ENCODE results near the gene RIMBP2. TPM values are rescaled to one million over a fixed set of nuclear protein-coding genes. Genes with fewer than 3 reads are reported as not detected.

RIMBP2 gene
- polyA plus RNA-seq, 1 donor (not counting 4 experiments of a cell fraction or from before 2014, with no cell fraction given), result 0.16 TPM

DNA sequence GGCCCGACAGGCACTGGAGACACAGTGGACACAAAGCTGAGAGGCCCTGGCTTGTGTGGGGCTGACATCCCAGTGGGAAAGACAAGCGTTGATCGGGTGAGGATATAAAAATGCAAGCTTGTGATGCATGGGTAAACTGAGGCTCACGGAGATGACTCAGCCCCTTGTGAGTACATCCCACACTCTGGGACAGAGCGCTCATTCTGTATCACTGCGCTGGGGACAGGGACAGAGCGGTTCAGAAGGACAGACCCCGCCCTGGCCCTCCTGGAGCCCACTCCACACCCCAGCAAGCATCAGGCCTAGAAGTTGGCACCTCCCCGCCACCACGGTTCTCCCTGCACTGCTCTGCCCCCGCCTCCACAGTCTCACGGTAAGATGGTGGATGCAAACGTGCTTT lies 222.1 kb downstream of the RIMBP2 start:
- Histone ChIP-seq H3K9me3 (ENCODE audit: control insufficient read depth, low read depth, low read length) (peaks cover 7% of the 10 kb centered on the region), H3K4me1 (ENCODE audit: control insufficient read depth, extremely low read depth, insufficient read depth, low read length) (no peaks in the 10 kb centered on the region), H3K9ac (ENCODE audit: control insufficient read depth, extremely low read depth, insufficient read depth, low read length) (no peak overlapping the region), H3K27ac (ENCODE audit: control insufficient read depth, insufficient read depth, low read length) (no peak overlapping the region), H2AFZ (ENCODE audit: control insufficient read depth, low read length) (no peak overlapping the region), H3K4me2 (ENCODE audit: control insufficient read depth, extremely low read depth, insufficient read depth, low read depth, low read length) (no peak overlapping the region), H3K9me1 (ENCODE audit: control insufficient read depth, extremely low read depth, insufficient read depth, low read length) (no peaks in the 10 kb centered on the region), H4K20me1 (ENCODE audit: control insufficient read depth, extremely low read depth, insufficient read depth, low read length) (no peaks in the 10 kb centered on the region), H3K27me3 (ENCODE audit: control insufficient read depth, extremely low read depth, insufficient read depth, low read length) (no peaks in the 10 kb centered on the region), H3K36me3 (ENCODE audit: control insufficient read depth in 2 of 2, extremely low read depth in 1 of 2, insufficient read depth in 2 of 2, low read length in 2 of 2) (no peaks in the 10 kb centered on the region), H3K4me3 (ENCODE audit: control insufficient read depth in 2 of 3, extremely low read depth in 1 of 3, insufficient read depth in 2 of 3, low read depth in 1 of 3, low read length in 3 of 3) (no peak overlapping the region), H3K79me2 (ENCODE audit: control insufficient read depth, insufficient read depth, low read length) (no peaks in the 10 kb centered on the region)
- dilution Hi-C loops (cut with MboI; ENCODE audit: extremely low pct_ligation_motif_present, low sequenced_read_pairs), result no loop called here
- no peak for TF ChIP-seq EZH2 (IDR thresholded peaks at IDR 0.05; ENCODE audit: low read length)
- TF ChIP-seq, protein P1, sequence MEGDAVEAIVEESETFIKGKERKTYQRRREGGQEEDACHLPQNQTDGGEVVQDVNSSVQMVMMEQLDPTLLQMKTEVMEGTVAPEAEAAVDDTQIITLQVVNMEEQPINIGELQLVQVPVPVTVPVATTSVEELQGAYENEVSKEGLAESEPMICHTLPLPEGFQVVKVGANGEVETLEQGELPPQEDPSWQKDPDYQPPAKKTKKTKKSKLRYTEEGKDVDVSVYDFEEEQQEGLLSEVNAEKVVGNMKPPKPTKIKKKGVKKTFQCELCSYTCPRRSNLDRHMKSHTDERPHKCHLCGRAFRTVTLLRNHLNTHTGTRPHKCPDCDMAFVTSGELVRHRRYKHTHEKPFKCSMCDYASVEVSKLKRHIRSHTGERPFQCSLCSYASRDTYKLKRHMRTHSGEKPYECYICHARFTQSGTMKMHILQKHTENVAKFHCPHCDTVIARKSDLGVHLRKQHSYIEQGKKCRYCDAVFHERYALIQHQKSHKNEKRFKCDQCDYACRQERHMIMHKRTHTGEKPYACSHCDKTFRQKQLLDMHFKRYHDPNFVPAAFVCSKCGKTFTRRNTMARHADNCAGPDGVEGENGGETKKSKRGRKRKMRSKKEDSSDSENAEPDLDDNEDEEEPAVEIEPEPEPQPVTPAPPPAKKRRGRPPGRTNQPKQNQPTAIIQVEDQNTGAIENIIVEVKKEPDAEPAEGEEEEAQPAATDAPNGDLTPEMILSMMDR (optimal IDR thresholded peaks at IDR 0.05 in 1 of 3, IDR thresholded peaks at IDR 0.05 in 1 of 3, conservative IDR thresholded peaks at IDR 0.05 in 1 of 3; ENCODE audit: extremely low read depth in 1 of 3, insufficient read depth in 2 of 3, low read length in 3 of 3), result no peak
- no peak for FAIRE-seq
- DNase-seq (ENCODE audit: low read depth, low spot score), result no peak

DNA sequence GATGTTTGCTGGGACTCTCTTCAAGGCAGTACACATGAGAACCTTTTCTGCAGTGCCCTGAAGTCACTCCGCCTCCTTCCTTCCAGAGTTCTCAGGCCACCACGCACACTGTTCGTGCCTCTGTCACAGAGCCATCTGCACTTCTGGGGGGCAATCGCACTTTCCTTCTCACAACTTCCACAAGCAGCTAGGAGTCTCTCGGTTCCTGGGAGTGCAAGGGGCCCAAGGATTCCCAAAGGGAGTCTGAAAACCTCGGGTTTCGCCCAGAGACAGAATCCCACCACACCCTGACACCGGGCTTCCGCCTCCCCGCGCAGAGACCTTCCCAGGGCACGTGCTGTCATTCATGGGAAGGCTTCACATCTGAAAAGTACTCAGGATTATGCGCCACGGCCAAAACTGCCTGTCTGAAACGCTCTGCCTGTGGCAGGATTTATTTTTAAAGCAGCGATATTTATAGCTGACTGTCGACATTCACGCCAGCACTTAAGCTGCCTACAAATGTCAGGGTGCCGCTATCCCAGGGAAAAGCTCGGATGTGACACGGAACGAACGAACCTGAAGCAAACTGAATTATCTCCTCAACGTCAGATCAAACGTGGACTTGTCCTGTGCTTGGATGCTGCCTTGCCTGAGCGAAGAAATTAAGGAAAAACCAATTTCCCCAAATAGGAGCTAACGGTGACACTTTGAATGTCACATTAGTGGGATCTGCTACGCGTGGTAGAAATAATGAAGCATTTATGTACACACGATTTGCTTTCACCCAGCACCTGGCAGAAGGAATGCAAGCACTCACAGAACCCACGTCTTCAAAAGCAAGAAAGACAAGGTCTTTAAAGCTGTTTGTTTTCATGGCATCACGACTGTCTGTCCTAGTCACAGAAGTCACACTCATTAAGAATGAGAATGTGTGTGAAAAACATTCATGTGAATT lies 224.4 kb downstream of the RIMBP2 start:
- Histone ChIP-seq H4K20me1 (ENCODE audit: control insufficient read depth, extremely low read depth, insufficient read depth, low read length) (no peaks in the 10 kb centered on the region), H3K9ac (ENCODE audit: control insufficient read depth, extremely low read depth, insufficient read depth, low read length) (no peak overlapping the region), H3K9me3 (ENCODE audit: control insufficient read depth, low read depth, low read length) (peaks cover 10% of the 10 kb centered on the region), H3K4me3 (ENCODE audit: control insufficient read depth in 2 of 3, extremely low read depth in 1 of 3, insufficient read depth in 2 of 3, low read depth in 1 of 3, low read length in 3 of 3) (no peak overlapping the region), H3K4me1 (ENCODE audit: control insufficient read depth, extremely low read depth, insufficient read depth, low read length) (no peaks in the 10 kb centered on the region), H2AFZ (ENCODE audit: control insufficient read depth, low read length) (no peak overlapping the region), H3K27me3 (ENCODE audit: control insufficient read depth, extremely low read depth, insufficient read depth, low read length) (no peaks in the 10 kb centered on the region), H3K36me3 (ENCODE audit: control insufficient read depth in 2 of 2, extremely low read depth in 1 of 2, insufficient read depth in 2 of 2, low read length in 2 of 2) (no peaks in the 10 kb centered on the region), H3K4me2 (ENCODE audit: control insufficient read depth, extremely low read depth, insufficient read depth, low read depth, low read length) (no peak overlapping the region), H3K27ac (ENCODE audit: control insufficient read depth, insufficient read depth, low read length) (no peak overlapping the region), H3K9me1 (ENCODE audit: control insufficient read depth, extremely low read depth, insufficient read depth, low read length) (no peaks in the 10 kb centered on the region), H3K79me2 (ENCODE audit: control insufficient read depth, insufficient read depth, low read length) (no peaks in the 10 kb centered on the region)
- TF ChIP-seq EZH2 (IDR thresholded peaks at IDR 0.05; ENCODE audit: low read length), result no peak
- TF ChIP-seq, protein P1 (optimal IDR thresholded peaks at IDR 0.05 in 1 of 3, IDR thresholded peaks at IDR 0.05 in 1 of 3, conservative IDR thresholded peaks at IDR 0.05 in 1 of 3; ENCODE audit: extremely low read depth in 1 of 3, insufficient read depth in 2 of 3, low read length in 3 of 3), result no peak
- dilution Hi-C loops (cut with MboI; ENCODE audit: extremely low pct_ligation_motif_present, low sequenced_read_pairs), result no loop called here
- FAIRE-seq (no peak), DNase-seq (ENCODE audit: low read depth, low spot score) (no peak)
